ENCODE measurements around the gene LMF1.

- TF ChIP-seq POLR2A (IDR thresholded peaks at IDR 0.05) (no peak), CTCF (IDR thresholded peaks at IDR 0.05 in 4 of 5, conservative IDR thresholded peaks at IDR 0.05 in 1 of 5) (no peak)
These were observed 118.2 kb downstream of the LMF1 start for GRCh38 chr16:852451-853185.
